GM21526 (cell line): Measurements from ENCODE around the gene TBL1XR1.

Source experiments
- ATAC-seq: cut with Tn5 transposase; IDR thresholded peaks from one replicate; pipeline ENCODE4 v1.9.1; 2021; ENCODE audit warnings: moderate library complexity; ENCODE audit not compliant: unreplicated experiment, low FRiP score

TBL1XR1 gene

GRCh38 chr3:177119829-177120228 is 77.5 kb downstream of the TBL1XR1 start:
- no peak for ATAC-seq

DNA sequence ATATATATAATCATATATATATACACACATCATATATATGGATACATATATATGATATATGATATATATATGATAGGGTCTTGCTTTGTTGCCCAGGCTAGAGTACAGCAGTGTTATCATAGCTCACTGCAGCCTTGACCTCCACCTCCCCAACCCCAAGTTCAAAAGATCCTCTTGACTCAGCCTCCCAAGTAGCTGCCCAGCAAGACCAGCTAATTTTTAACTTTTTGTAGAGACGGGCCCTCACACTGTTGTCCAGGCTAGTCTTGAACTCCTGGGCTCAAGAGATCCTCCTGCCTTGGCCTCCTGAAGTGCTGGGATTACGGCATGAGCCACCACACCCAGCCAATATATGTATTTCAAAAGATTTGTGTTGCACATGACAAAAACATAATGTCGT is 83.0 kb downstream of the TBL1XR1 start:
- no peak for ATAC-seq

DNA sequence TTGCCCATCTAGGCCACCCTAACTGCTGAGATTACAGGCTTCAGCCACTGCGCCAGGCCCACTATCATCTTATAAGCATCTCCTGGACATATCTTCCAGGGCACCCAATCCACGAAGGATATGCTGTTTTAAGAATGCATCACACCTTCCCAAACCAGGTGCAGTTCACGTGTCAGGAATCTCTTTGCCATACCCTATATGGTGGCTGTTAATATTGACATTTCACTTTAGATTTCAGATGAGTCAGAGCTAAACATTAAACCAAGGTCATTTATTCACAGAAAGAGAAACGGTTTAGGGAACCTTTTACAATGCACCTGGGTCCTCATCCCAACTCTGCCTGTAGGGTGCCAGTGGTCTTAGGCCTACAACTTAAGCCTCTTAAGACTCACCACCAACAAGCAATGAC is 85.7 kb downstream of the TBL1XR1 start:
- ATAC-seq = no peak

DNA sequence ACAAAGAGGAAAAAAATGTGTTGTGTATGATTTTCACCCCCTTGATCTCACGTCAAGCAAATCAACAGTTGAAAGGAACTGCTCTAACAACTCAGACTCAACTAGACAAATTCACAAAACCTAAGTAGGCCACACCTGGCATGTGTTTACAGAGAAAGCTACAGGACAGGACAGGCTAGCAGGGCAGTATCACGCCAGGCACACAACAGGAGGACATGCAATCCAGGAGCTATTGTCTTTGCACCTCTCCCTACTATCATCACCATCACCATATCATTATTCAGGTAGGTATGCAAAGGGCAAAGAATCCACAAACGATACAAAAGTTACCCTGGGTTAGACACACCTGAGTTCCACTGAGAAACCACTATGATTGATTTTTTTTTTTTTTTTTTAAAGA is 86.4 kb downstream of the TBL1XR1 start:
- ATAC-seq = no peak

DNA sequence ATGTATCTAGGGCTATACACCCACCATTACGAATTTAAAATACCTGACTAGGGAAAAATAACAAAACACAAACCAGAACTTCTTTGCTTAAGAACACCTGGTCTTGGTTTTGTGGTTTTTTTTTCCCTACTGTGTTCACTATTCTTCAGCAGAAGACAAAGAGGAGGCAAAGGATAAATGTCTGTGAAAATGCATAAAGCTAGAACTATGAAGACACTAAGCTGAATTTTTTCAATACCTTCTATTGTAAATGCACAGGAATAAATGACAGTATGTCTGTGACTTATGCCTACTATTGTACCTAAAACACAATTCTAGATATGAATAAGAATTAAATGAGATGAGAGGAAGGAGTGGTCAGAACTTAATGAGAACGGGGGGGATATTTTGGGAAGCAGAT is 86.9 kb downstream of the TBL1XR1 start:
- no peak for ATAC-seq

- no peak for ATAC-seq
Observed at GRCh38 chr3:177109688-177110330, 87.5 kb downstream of the TBL1XR1 start.

GRCh38 chr3:177108648-177109047 is 88.6 kb downstream of the TBL1XR1 start:
- ATAC-seq = no peak

DNA sequence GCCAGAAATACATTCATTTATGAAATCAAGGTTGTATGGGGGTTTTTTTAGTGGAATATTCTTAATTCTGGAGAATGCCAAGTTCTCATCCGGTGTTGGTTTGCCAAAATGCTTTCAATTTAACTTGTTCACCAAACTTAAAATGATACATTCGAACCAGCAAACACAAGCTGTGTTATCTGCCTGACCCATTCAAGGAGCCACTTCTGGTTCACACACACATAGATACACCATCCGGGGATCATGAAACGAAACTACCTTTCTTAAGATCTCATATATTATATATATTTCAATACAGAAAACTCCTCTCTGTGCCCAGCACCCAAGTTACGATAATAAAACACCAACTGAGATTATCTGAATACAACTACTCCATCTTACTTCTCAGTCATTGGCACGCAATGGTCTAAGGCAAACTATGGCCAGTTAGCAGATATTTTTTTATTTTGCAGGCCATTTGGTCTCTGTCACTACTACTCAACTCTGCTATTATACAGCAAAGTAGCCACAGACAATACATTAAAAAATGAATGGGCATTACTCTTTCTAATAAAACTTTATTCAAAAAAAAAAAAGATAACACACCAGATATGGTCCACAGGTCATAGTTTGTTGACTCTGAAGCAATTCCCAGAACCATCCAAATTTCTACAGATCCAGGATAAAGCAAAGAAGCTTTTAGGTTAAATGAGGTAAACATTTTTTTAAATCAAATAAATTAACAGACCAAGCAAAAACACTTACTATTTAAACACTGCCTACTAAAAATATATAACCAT is 89.6 kb downstream of the TBL1XR1 start:
- no peak for ATAC-seq

- ATAC-seq = no peak
Observed at GRCh38 chr3:177106594-177106993, 90.7 kb downstream of the TBL1XR1 start.

DNA sequence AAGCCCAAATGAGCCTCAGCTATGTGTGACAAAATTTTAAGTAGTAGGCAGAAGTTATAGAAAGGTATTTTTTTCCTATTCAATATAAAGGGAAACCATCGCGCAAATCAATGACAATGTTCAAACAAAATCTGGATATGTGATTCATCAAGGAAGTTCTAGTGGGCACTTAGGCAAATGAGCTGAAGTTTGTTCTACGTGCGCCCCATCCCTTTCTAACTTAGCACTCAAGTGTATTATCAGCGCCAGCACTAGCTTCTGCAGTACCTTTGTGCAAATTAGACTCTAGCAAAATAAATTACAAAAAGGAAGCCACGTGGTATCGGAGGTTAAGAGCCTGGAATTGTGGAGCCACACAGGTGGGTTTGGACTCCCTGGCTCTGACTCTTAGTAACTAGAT is 91.1 kb downstream of the TBL1XR1 start:
- no peak for ATAC-seq

DNA sequence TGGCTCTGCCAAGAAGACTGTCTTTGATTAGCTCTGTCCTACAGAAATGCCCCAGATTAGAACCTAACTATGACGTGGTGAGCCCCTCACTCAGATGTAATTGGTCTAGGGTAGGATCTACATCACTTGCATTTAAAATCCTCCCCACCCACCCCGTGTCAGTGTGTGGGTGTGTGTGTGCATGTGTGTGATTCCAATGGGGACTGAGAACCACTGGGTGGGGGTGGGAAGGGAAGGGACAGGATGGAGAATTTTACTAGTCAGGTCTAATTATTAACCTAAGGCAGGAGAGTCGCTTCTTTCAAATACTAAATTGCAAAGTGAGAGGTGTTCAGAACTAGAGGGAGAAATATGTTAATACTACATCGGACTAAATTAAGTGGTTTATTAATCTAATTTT is 91.7 kb downstream of the TBL1XR1 start:
- ATAC-seq = no peak

GRCh38 chr3:177104299-177104992 is 92.8 kb downstream of the TBL1XR1 start:
- no peak for ATAC-seq

DNA sequence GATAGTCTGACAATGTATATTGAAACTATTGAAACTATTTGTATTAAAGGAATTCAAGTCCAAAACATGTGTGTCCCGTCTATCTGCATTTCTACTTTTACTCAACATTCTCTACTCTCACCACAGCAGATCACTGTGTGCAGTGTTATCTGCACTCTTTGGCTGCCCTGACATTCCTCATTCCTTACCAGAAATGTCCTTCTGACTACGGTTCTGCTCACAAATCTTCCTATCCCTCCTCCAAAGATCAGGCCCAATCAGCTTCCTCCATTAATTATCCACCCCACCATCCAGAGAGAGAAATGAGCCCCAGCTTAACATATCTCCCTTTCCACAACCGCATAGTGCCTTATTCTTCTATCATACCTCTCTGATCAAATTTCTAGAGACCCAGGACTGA is 94.7 kb downstream of the TBL1XR1 start:
- ATAC-seq = no peak

GRCh38 chr3:177098551-177098950 is 98.7 kb downstream of the TBL1XR1 start:
- ATAC-seq = no peak

DNA sequence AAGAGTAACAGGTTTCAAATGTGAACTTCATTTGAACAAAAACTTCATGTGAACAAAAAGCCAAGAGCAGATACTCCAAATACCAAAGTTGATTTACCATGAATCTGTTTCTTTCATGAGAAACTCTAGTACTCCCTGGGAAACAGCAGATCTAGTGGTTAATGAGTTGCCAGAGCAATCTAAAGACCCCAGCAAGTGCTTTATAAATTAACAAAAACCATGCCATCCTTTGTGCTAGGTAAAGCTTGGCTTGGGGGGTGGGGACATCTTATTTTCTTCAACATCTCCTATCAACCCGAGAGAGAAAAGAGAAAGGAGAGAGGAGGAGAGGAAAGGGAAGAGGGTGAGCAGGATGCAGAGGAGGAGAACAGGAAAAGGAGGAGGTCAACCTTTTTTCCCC is 100.7 kb downstream of the TBL1XR1 start:
- ATAC-seq = no peak

GRCh38 chr3:177093966-177094365 is 103.3 kb downstream of the TBL1XR1 start:
- ATAC-seq = no peak

DNA sequence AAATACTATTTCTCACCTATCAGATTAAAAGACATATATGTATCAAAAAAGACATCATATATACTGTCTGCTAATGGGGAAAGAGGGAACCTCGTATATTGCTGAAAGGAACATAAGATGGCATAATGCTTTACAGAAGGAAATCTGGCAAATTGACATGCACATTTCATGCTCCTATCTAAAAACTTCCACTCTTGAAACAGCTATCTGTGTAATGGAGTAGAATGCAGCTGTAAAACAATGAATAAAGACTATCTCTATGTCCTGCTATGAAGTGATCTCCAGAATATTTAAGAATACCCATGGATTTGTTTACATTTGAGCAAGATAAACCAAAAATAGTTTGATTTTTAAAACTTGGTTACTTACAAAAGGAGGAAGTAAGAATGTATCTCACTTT is 107.4 kb downstream of the TBL1XR1 start:
- ATAC-seq = no peak

DNA sequence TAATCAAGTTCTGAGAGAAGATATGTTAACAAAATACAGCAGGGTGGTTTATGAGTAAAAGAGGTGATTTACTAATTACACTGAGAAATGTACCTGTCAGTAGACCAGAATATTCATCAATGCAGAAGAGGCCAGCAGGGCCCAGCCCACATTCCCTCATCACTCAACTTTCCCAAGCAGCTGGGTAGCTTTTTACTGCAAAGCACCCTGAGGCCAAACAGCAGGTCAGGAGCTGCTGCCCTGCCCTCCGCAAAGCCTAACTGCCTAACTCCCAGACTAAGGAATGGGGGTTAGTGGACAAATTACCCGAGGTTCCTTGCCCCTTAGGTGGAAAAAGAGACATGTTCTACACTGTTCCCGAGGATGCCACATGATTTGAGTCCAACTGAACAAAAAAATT is 108.2 kb downstream of the TBL1XR1 start:
- ATAC-seq = no peak

GRCh38 chr3:177085794-177086193 is 111.5 kb downstream of the TBL1XR1 start:
- no peak for ATAC-seq

GRCh38 chr3:177084616-177085015 is 112.7 kb downstream of the TBL1XR1 start:
- no peak for ATAC-seq

GRCh38 chr3:177080122-177080521 is 117.2 kb downstream of the TBL1XR1 start:
- no peak for ATAC-seq

DNA sequence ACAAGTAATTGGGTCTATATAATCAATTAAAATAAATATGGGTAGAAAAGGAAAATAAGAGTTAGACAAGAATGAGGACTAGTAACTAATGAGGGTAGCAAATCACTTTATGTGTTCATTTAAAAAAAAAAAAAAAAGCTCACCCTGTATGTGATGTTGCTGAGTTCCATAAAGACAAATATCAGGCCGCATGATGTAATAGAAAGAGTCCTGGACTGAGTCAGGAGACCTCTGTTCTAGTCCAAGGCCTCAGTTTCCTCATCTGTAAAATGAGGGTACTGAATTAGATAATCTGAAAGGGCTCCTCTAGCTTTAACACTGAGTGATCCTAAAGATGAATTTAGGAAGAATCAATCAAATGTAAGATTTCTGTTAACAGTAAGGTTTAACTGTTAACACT is 117.6 kb downstream of the TBL1XR1 start:
- ATAC-seq = no peak
